GM19372 (cell line): ENCODE results near the gene SHROOM4.

Experiments used
- ATAC-seq: cut with Tn5 transposase; IDR thresholded peaks from one replicate; pipeline ENCODE4 v1.9.1; 2021; ENCODE audit warnings: mild to moderate bottlenecking, low read depth, moderate library complexity; ENCODE audit not compliant: unreplicated experiment

Gene SHROOM4, protein sequence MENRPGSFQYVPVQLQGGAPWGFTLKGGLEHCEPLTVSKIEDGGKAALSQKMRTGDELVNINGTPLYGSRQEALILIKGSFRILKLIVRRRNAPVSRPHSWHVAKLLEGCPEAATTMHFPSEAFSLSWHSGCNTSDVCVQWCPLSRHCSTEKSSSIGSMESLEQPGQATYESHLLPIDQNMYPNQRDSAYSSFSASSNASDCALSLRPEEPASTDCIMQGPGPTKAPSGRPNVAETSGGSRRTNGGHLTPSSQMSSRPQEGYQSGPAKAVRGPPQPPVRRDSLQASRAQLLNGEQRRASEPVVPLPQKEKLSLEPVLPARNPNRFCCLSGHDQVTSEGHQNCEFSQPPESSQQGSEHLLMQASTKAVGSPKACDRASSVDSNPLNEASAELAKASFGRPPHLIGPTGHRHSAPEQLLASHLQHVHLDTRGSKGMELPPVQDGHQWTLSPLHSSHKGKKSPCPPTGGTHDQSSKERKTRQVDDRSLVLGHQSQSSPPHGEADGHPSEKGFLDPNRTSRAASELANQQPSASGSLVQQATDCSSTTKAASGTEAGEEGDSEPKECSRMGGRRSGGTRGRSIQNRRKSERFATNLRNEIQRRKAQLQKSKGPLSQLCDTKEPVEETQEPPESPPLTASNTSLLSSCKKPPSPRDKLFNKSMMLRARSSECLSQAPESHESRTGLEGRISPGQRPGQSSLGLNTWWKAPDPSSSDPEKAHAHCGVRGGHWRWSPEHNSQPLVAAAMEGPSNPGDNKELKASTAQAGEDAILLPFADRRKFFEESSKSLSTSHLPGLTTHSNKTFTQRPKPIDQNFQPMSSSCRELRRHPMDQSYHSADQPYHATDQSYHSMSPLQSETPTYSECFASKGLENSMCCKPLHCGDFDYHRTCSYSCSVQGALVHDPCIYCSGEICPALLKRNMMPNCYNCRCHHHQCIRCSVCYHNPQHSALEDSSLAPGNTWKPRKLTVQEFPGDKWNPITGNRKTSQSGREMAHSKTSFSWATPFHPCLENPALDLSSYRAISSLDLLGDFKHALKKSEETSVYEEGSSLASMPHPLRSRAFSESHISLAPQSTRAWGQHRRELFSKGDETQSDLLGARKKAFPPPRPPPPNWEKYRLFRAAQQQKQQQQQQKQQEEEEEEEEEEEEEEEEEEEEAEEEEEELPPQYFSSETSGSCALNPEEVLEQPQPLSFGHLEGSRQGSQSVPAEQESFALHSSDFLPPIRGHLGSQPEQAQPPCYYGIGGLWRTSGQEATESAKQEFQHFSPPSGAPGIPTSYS (N-terminal part only)

DNA sequence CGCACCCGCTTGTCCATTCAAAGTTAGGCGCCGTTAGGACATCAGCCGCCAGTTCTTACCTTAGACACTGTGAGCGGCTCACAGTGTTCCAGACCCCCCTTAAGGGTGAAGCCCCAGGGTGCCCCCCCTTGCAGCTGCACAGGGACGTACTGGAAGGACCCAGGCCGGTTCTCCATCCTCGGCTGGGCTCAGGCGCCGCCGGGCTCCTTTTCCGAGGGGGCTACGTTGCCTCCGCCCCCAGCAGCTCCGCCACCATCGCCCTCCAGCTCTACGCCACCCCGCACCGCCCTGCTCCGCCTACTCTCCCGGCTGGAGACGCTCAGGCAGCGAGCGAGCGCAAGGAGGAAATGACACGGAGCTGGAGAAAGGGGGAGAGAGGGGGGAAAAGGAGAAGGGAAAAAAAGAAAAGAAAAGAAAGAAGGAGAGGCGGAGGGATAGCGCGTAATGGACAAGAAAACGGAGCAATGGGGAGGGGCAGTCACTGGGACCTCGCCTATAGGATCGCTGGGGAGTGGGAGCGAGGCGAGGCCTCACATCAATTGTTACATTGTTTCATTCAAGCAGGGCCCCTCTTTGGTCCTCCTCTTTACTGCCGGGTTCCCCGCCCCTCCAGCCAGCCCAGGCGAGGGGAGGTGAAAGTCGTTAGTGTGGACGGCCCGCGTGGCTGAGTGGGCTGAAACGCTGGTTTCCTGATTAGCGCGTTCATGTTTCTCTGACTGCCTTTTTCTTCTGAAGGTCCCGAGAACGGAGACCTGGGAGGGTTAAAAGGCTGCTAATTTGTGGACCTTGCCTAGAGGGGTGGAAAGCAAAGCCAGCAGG is at the start of gene SHROOM4:
SHROOM4 (minus strand) TSS at position 352 of the 819 bp plus-strand sequence; CDS start at position 176, 176 bp downstream.
- ATAC-seq: no peak

DNA sequence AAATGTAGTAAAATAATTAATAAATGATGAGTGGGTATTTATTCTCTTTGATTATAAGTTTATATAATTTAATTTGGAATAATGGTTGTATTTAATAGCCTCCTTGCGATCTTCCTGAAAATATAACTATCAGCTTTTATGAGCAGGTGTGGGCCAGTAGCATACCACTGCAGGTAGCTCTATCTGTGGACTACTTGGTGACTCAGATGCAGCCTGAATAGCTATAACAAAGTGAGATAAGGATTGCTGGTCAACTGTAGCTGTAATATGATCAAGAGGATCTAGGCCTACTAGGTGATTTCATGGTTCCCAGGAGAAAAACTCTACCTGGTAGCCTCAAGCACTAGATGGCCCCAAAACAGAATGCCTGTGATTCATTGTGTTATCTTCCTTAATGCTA is 49.5 kb upstream of the SHROOM4 start:
- no peak for ATAC-seq

DNA sequence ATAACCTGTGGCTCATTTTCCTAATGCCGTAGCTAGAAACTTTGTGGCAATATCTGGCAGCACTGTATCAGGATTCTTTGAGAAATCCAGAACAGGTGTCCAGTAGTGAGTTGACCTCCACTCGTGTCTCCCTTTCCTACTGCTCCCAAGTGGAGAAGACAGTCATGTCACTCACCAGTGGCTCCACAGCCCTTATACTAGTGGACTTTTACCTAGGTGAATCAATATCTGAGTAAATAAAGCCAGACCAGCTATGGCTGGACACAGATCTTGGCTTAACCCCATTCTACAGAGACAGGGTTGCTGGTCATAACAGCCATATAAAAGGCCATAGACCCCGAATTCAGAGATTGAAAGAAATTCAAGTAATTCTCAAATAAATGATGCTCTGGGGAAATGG is 46.5 kb upstream of the SHROOM4 start:
- ATAC-seq: no peak

GRCh38 chrX:50858548-50858947 is 44.6 kb upstream of the SHROOM4 start:
- ATAC-seq: no peak

DNA sequence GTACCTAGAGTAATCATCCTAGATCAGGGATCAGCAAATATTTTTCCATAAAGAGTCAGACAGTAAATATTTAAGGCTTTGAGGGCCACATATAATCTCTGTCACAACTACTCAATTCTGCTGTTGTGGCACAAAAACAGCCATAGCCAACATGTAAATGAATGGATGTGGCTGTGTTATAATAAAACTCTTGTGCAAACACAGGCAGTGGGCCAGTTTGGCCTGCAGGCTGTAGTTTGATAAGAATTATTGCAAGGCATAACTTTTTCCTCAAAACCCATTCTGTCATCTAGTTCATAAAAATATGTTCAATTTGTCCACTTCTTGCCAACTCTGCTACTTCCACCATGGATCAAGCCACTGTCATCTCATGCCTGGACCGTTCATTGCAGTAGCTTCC is 39.4 kb upstream of the SHROOM4 start:
- no peak for ATAC-seq

GRCh38 chrX:50852524-50852923 is 38.5 kb upstream of the SHROOM4 start:
- ATAC-seq: no peak

GRCh38 chrX:50842221-50842620 is 28.2 kb upstream of the SHROOM4 start:
- no peak for ATAC-seq

GRCh38 chrX:50839730-50840129 is 25.7 kb upstream of the SHROOM4 start:
- ATAC-seq: no peak

DNA sequence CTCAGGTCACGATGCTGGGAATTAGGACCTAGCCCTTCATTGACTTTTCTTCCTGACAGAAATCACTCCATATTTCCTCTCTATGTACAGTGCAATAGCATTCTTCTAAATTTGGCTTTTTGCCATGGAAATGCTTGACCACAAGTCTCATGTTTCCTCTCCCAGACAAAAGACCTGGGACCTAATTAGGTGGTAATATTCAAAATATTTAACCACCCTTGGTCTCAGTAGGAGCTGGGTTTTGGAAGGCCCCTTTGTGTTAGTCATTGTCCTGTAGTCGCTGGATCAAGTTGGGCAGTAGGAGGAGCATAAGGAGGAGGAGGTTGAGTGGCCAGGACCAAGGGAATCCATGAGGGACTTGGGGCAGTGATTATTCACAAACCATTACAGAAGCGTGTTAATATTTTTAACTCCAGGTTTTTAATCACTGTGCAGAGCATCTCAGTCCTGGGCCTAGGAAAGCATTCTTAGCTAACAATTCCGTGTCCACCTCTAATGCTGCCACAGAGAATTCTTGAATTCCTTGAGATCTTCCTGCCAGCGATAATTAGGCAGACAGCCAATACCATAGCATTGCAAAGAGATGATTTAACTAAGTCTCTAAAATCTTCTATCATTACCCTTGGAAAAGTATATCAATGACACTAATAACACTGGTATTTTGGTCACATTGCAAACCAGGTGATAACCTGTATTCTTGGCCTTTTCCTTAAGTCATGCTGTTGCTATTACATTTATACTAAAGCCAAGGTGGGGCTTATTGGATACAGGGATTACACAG is 25.0 kb upstream of the SHROOM4 start:
- ATAC-seq: no peak

DNA sequence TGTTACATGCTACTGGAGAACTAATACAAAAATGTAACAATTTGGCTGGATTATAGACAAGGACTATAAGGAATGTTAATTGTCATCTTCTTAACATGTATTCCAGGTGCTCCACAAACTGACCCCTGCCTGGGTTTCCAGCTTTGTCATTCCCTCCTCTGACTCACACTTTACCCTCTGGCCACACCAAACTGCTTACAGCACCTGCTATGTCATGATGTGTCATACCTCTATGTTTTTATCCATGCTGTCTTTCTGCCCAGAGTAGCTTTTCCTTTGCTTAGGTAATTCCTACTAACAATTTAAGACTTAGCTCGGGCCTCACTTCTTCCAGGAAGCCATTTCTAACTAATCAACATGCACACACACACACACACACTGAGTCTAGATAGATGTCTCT is 14.0 kb upstream of the SHROOM4 start:
- no peak for ATAC-seq

- ATAC-seq: no peak
Observed at GRCh38 chrX:50825825-50826224, 11.8 kb upstream of the SHROOM4 start.

DNA sequence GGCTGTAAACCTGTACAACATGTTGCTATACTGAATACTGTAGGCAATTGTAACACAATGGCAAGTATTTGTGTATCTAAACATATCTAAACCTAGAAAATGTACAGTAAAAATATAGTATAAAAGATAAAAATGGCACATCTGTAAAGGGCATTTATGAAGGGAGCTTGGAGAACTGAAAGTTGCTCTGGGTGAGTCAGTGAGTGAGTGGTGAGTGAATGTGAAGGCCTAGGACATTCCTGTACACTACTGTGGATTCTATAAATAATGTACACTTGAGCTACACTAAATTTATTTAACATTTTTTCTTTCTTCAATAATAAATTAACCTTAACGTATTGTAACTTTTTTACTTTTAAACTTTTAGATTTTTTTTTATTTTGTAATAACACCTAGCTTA is 5.0 kb upstream of the SHROOM4 start:
- ATAC-seq: no peak

GRCh38 chrX:50815120-50815519 is 1.1 kb upstream of the SHROOM4 start:
- ATAC-seq: no peak

GRCh38 chrX:50814701-50815100 is 707 bp upstream of the SHROOM4 start:
- no peak for ATAC-seq

DNA sequence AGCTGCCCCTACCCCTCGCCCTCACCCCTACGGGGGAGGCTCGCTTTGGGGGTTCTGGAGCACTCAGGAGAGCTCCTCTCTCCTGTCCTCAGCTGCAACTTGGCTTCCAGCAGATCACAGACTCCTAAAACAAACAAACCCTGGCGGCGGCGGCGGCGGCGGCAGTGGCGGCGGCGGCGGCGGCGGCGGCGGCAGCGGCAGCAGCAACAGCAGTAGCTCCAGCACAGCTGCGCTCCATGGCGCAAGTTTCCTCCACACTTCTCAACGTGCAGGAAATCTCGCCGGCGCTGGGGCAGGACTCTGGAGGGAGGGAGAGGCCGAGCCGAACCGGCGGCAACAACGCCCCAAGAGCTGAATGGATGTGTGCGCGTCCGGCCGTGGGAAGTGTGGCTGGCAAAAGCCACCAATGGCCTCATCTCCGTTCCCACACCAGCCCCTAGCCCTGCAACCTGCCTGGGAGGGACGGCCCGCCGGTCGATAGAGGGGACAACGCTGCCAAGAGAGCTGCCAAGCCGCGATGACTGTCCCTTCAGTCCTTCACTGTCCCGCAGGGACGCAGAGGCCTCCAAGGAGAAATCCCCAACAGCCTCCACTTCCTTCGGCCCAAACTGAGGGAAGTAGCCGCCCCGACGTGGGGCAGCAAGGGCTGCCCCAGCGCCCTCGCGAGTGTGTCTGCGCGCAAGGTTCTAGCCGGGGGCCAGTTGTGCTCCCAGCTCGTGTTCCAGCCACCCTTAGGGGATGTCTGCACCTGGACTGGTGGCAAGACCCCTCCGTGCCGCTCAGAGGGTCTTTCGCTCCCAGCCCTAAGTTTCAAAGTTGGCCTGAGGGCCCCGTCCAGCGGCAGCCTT is 775 bp downstream of the SHROOM4 start:
- no peak for ATAC-seq

DNA sequence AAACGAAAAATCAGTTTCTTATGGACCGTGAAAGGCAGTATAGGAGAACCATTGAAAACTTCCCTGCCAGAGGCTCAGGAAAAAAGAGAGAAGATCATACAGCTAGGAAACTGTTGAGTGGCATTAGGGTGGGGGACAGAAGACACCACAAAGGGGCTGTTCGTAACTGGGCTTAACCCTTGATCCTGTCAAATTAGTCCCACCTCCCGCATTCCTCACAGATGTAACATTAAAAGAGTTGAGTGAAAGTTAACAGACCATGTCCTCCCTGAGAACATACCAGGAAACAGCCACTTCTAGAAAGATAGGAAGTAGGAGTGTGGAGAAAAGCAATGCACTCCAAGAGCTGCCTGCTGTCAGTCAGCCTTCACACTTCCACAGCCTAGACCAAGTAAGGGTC is 8.7 kb downstream of the SHROOM4 start:
- ATAC-seq: no peak

DNA sequence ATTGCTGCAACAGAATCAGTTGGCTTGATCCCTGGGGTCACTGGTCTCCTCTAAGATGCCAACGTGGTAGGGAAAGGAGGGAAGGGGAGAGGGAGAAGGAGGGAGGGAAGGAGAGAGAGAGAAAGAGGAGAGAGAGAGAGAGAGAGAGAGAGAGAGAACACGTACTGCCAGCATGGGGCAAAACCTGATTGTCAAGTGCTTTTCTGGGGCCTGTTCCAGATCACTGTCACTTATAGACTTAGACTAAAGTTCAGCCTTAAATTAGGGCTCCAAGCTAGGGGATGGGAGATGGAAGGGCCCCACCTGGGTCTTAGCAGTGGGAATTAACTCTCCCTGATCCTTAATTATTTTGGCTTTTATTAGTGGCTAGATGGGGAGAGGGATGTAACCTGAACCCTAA is 12.9 kb downstream of the SHROOM4 start:
- ATAC-seq: no peak

- no peak for ATAC-seq
Observed at GRCh38 chrX:50799531-50799961, 14.4 kb downstream of the SHROOM4 start.
